Gastrocnemius medialis (tissue), 4 donors: ENCODE results near the gene NPNT. TPM values are rescaled to one million over a fixed set of nuclear protein-coding genes. Genes with fewer than 3 reads are reported as not detected.
A peak's percentile ranks its signal among the peaks of the same experiment; 100 is the strongest.

ENCODE experiments used
- ATAC-seq, 2 donors: fragments of 150-250 bp; one replicate each; pipeline ENCODE4 v1.9.1; 2016
- DNase-seq, 2 donors: peaks; one replicate each; pipeline ENCODE4 v3.0.0-alpha.2; 2019
- H3K27ac ChIP-seq, 4 donors: fragments of 200-600 bp; sonication (generic); 1 replicate in 1 of 4; 2 replicates in 3 of 4; pipeline ENCODE4 v1.5.1; 2016 to 2018; ENCODE audit warnings: mild to moderate bottlenecking in 2 of 4, moderate library complexity in 1 of 4
- H3K27me3 ChIP-seq, 3 donors: fragments of 200-600 bp; sonication (generic) in 2 of 3; 1 replicate in 1 of 3; 2 replicates in 2 of 3; pipeline versions ENCODE4 v1.5.1 to v1.6.0; 2016 to 2019; ENCODE audit warnings: mild to moderate bottlenecking in 1 of 3, moderate library complexity in 1 of 3
- H3K36me3 ChIP-seq, 2 donors: fragments of 200-600 bp; sonication (generic) in 1 of 2; one replicate each; pipeline ENCODE4 v1.5.1; 2017 to 2018
- H3K4me1 ChIP-seq, 2 donors: fragments of 200-600 bp; sonication (generic) in 1 of 2; one replicate each; pipeline ENCODE4 v1.5.1; 2016 to 2017; ENCODE audit warnings: mild to moderate bottlenecking in 2 of 2
- H3K4me3 ChIP-seq, 4 donors: fragments of 200-600 bp; sonication (generic) in 3 of 4; 1 replicate in 1 of 4; 2 replicates in 3 of 4; pipeline ENCODE4 v1.5.1; 2016 to 2019; ENCODE audit warnings: mild to moderate bottlenecking in 2 of 4
- H3K9me3 ChIP-seq, 3 donors: fragments of 200-600 bp; sonication (generic) in 2 of 3; 1 replicate in 1 of 3; 2 replicates in 2 of 3; pipeline ENCODE4 v1.5.1; 2016 to 2019
- CTCF ChIP-seq, 5 experiments: fragments of 450-650 bp in 3 of 5; fragments of 200-600 bp in 2 of 5; sonication (generic) in 2 of 5; IDR thresholded peaks in 4 of 5; conservative IDR thresholded peaks in 1 of 5; 1 replicate in 4 of 5; 2 replicates in 1 of 5; pipeline ENCODE4 v1.5.1; 2016 to 2019; ENCODE audit warnings: antibody characterized with exemption in 5 of 5, mild to moderate bottlenecking in 3 of 5, moderate library complexity in 3 of 5
- POLR2A ChIP-seq, 2 donors: fragments of 450-650 bp; IDR thresholded peaks; one replicate each; pipeline ENCODE4 v1.6.1; 2017; ENCODE audit warnings: antibody characterized with exemption in 2 of 2, mild to moderate bottlenecking in 2 of 2, moderate library complexity in 2 of 2
- in situ Hi-C, 4 donors: fragments of 200-750 bp; cut with MboI; loops; one replicate each; pipeline versions ENCODE4 v1.15.0 to v1.8.0; 2017; ENCODE audit warnings: low sequenced_read_pairs in 4 of 4
- intact Hi-C: fragments of 100-400 bp; cut with DNase I; formaldehyde crosslinking; loops from one replicate; pipeline ENCODE4 v1.15.1; 2023; ENCODE audit warnings: low total_unique reads
- total RNA-seq, 4 donors: library from RNA; depleted of rRNA; stranded (reverse); fragments of >200 nt; gene quantifications; one replicate each; pipeline versions ENCODE4 v1.1.0 to v1.2.3, GENCODE V29; 2016

The NPNT gene
- total RNA-seq, 4 donors from 2014 or later, result 0.31 to 6.4 (median 3.0) TPM

GRCh38 chr4:105990933-105991332, 95.7 kb downstream of the NPNT start:
- H3K27ac ChIP-seq, result peak overlapping the region; percentile 79 to 91 (median 82)
- H3K27me3 ChIP-seq, result no peaks in the 10 kb centered on the region
- H3K36me3 ChIP-seq, result no peaks in the 10 kb centered on the region
- DNase-seq (peak; percentile 92 to 97), ATAC-seq (peak; percentile 97 to 98)
- no peak overlapping the region for H3K4me3 ChIP-seq
- intact Hi-C loops (loop anchor here (5.0 kb wide), 2 partner anchors 94 to 224 kb away; partner anchors contain the start of gene NPNT), in situ Hi-C loops (no loop called here)
- no peaks in the 10 kb centered on the region for H3K9me3 ChIP-seq
- TF ChIP-seq POLR2A (IDR thresholded peaks at IDR 0.05) (no peak), CTCF (IDR thresholded peaks at IDR 0.05 in 4 of 5, conservative IDR thresholded peaks at IDR 0.05 in 1 of 5) (no peak)
- peaks cover 24 to 34% of the 10 kb centered on the region in 2 donors for H3K4me1 ChIP-seq

GRCh38 chr4:105991726-105992125, 96.5 kb downstream of the NPNT start:
- Histone ChIP-seq H3K4me1 (peaks cover 24 to 34% of the 10 kb centered on the region in 2 donors), H3K27me3 (no peaks in the 10 kb centered on the region), H3K27ac (peak overlapping the region; percentile 79 to 91 (median 82)), H3K36me3 (no peaks in the 10 kb centered on the region), H3K4me3 (no peak overlapping the region), H3K9me3 (no peaks in the 10 kb centered on the region)
- in situ Hi-C loops, result no loop called here
- intact Hi-C loops, result loop anchor here (5.0 kb wide), 2 partner anchors 94 to 224 kb away; partner anchors contain the start of gene NPNT
- TF ChIP-seq CTCF (IDR thresholded peaks at IDR 0.05 in 4 of 5, conservative IDR thresholded peaks at IDR 0.05 in 1 of 5) (no peak), POLR2A (IDR thresholded peaks at IDR 0.05) (no peak)
- ATAC-seq, result no peak
- DNase-seq, result no peak

GRCh38 chr4:105992641-105993305, 97.5 kb downstream of the NPNT start:
- in situ Hi-C loops (no loop called here), intact Hi-C loops (loop anchor here (5.0 kb wide), 2 partner anchors 95 to 225 kb away; partner anchors contain the start of gene NPNT)
- no peak overlapping the region for H3K27ac ChIP-seq
- no peaks in the 10 kb centered on the region for H3K27me3 ChIP-seq
- ATAC-seq, result no peak
- DNase-seq, result no peak
- H3K9me3 ChIP-seq, result no peaks in the 10 kb centered on the region
- H3K36me3 ChIP-seq, result no peaks in the 10 kb centered on the region
- TF ChIP-seq POLR2A (IDR thresholded peaks at IDR 0.05) (no peak), CTCF (IDR thresholded peaks at IDR 0.05 in 4 of 5, conservative IDR thresholded peaks at IDR 0.05 in 1 of 5) (no peak)
- H3K4me3 ChIP-seq, result no peak overlapping the region
- peaks cover 24 to 34% of the 10 kb centered on the region in 2 donors for H3K4me1 ChIP-seq

- Histone ChIP-seq H3K36me3 (no peaks in the 10 kb centered on the region), H3K27me3 (no peaks in the 10 kb centered on the region), H3K27ac (no peak overlapping the region), H3K4me3 (no peak overlapping the region), H3K9me3 (no peaks in the 10 kb centered on the region), H3K4me1 (peaks cover 24 to 31% of the 10 kb centered on the region in 2 donors)
- in situ Hi-C loops (no loop called here), intact Hi-C loops (loop anchor here (5.0 kb wide), 2 partner anchors 97 to 227 kb away; partner anchors contain the start of gene NPNT)
- TF ChIP-seq POLR2A (IDR thresholded peaks at IDR 0.05) (no peak), CTCF (IDR thresholded peaks at IDR 0.05 in 4 of 5, conservative IDR thresholded peaks at IDR 0.05 in 1 of 5) (no peak)
- ATAC-seq, result no peak
- DNase-seq, result no peak
Observed at GRCh38 chr4:105994061-105994460, 98.8 kb downstream of the NPNT start.
